Mesothelial cell of epicardium (in vitro differentiated cells): ENCODE results near the gene TBC1D4. TPM values are rescaled to one million over a fixed set of nuclear protein-coding genes. Genes with fewer than 3 reads are reported as not detected.
"Not testable (repeated sequence)": the region's sequence is repeated elsewhere in the genome, so short reads cannot be mapped to it uniquely, and the experiment has no call there.

Experiments used
- DNase-seq, 2 experiments: peaks; one replicate each; pipeline ENCODE4 v3.0.0; 2021; ENCODE audit warnings: low spot score in 2 of 2; ENCODE audit not compliant: unreplicated experiment in 2 of 2
- H3K27ac Mint-ChIP-seq: 2 replicates; pipeline ENCODE4 v1.8.0; 2021; ENCODE audit warnings: mixed read lengths
- H3K27me3 Mint-ChIP-seq: 2 replicates; pipeline ENCODE4 v1.8.0; 2021; ENCODE audit warnings: low read depth, mixed read lengths
- H3K36me3 Mint-ChIP-seq: 2 replicates; pipeline ENCODE4 v1.8.0; 2021; ENCODE audit warnings: mixed read lengths
- H3K4me1 Mint-ChIP-seq: 2 replicates; pipeline ENCODE4 v1.8.0; 2021; ENCODE audit warnings: mixed read lengths
- H3K4me3 Mint-ChIP-seq: 2 replicates; pipeline ENCODE4 v1.8.0; 2021; ENCODE audit warnings: mild to moderate bottlenecking, moderate library complexity, mixed read lengths
- H3K9me3 Mint-ChIP-seq: 2 replicates; pipeline ENCODE4 v1.8.0; 2021; ENCODE audit warnings: mixed read lengths
- CTCF ChIP-seq: fragments of 200-600 bp; sonication (generic); IDR thresholded peaks from one replicate; pipeline ENCODE4 v1.5.0; 2021; ENCODE audit warnings: antibody characterized with exemption; ENCODE audit not compliant: unreplicated experiment
- total RNA-seq: library from RNA; stranded (reverse); gene quantifications from 3 replicates; pipeline ENCODE4 v1.2.1, GENCODE V29; 2021

The TBC1D4 gene
- total RNA-seq, 1 donor from 2014 or later: 20.5 TPM

- no peaks in the 10 kb centered on the region for H3K36me3 Mint-ChIP-seq
- no peak overlapping the region for H3K4me3 Mint-ChIP-seq
- H3K27ac Mint-ChIP-seq: no peak overlapping the region
- DNase-seq: no peak
- H3K27me3 Mint-ChIP-seq: peaks cover 7% of the 10 kb centered on the region
- H3K9me3 Mint-ChIP-seq: no peaks in the 10 kb centered on the region
- peaks cover 18% of the 10 kb centered on the region for H3K4me1 Mint-ChIP-seq
- no peak for TF ChIP-seq CTCF
Measured at GRCh38 chr13:75255653-75256052, 226.3 kb downstream of the TBC1D4 start.

- H3K9me3 Mint-ChIP-seq: no peaks in the 10 kb centered on the region
- peaks cover 22% of the 10 kb centered on the region for H3K4me1 Mint-ChIP-seq
- no peaks in the 10 kb centered on the region for H3K36me3 Mint-ChIP-seq
- H3K4me3 Mint-ChIP-seq: no peak overlapping the region
- H3K27ac Mint-ChIP-seq: no peak overlapping the region
- no peak for TF ChIP-seq CTCF
- no peak for DNase-seq
- H3K27me3 Mint-ChIP-seq: peaks cover 7% of the 10 kb centered on the region
Measured at GRCh38 chr13:75255147-75255546, 226.8 kb downstream of the TBC1D4 start.

- Mint-ChIP-seq H3K9me3 (peaks cover 2% of the 10 kb centered on the region), H3K27ac (no peak overlapping the region), H3K4me3 (no peak overlapping the region), H3K4me1 (peaks cover 9% of the 10 kb centered on the region), H3K27me3 (peaks cover 7% of the 10 kb centered on the region), H3K36me3 (no peaks in the 10 kb centered on the region)
- no peak for DNase-seq
- TF ChIP-seq CTCF: no peak
Measured at GRCh38 chr13:75251188-75251587, 230.8 kb downstream of the TBC1D4 start.

GRCh38 chr13:75250526-75251178 lies 231.3 kb downstream of the TBC1D4 start:
- no peak overlapping the region for H3K4me3 Mint-ChIP-seq
- peaks cover 7% of the 10 kb centered on the region for H3K27me3 Mint-ChIP-seq

GRCh38 chr13:75245578-75245977 lies 236.4 kb downstream of the TBC1D4 start:
- H3K36me3 Mint-ChIP-seq, H3K4me3 Mint-ChIP-seq, H3K4me1 Mint-ChIP-seq, DNase-seq, H3K27me3 Mint-ChIP-seq, H3K27ac Mint-ChIP-seq: not testable (repeated sequence)
- peaks cover 25% of the 10 kb centered on the region for H3K9me3 Mint-ChIP-seq

More at GRCh38 chr13:75250526-75251178, 231.3 kb downstream of the TBC1D4 start:
- H3K36me3 Mint-ChIP-seq: peaks cover 2% of the 10 kb centered on the region
- TF ChIP-seq CTCF: no peak
- H3K27ac Mint-ChIP-seq: peak overlapping the region; percentile 52
- DNase-seq: no peak
- H3K9me3 Mint-ChIP-seq: peaks cover 7% of the 10 kb centered on the region
- peaks cover 4% of the 10 kb centered on the region for H3K4me1 Mint-ChIP-seq

- not testable (repeated sequence) for H3K36me3 Mint-ChIP-seq, H3K4me1 Mint-ChIP-seq, DNase-seq, H3K4me3 Mint-ChIP-seq, H3K27ac Mint-ChIP-seq
- peaks cover 31% of the 10 kb centered on the region for H3K9me3 Mint-ChIP-seq
- peaks cover 13% of the 10 kb centered on the region for H3K27me3 Mint-ChIP-seq
Measured at GRCh38 chr13:75240240-75240639, 241.7 kb downstream of the TBC1D4 start.

- no peak overlapping the region for H3K4me3 Mint-ChIP-seq
- no peak for TF ChIP-seq CTCF
- peaks cover 13% of the 10 kb centered on the region for H3K27me3 Mint-ChIP-seq
- H3K36me3 Mint-ChIP-seq: no peaks in the 10 kb centered on the region
- no peak overlapping the region for H3K27ac Mint-ChIP-seq
- no peaks in the 10 kb centered on the region for H3K4me1 Mint-ChIP-seq
- DNase-seq: no peak
- peaks cover 25% of the 10 kb centered on the region for H3K9me3 Mint-ChIP-seq
Measured at GRCh38 chr13:75236774-75237173, 245.2 kb downstream of the TBC1D4 start.
